CD14-positive monocyte (primary cell): ENCODE measurements around the gene GDF2. TPM values are rescaled to one million over a fixed set of nuclear protein-coding genes. Genes with fewer than 3 reads are reported as not detected.

ENCODE experiments used
- DNase-seq, 3 donors: peaks; one replicate each; pipeline ENCODE4 v3.0.0-alpha.2; 2011 to 2022
- H2AFZ ChIP-seq: 2 replicates; pipeline ENCODE4 v1.6.0; 2012; ENCODE audit warnings: mild to moderate bottlenecking, low read depth, low read length, inconsistent platforms; ENCODE audit not compliant: insufficient read depth, poor library complexity, severe bottlenecking
- H3K27ac ChIP-seq, 2 donors: 1 replicate in 1 of 2; 2 replicates in 1 of 2; pipeline ENCODE4 v1.5.1; 2012 to 2013; ENCODE audit warnings: low read length in 2 of 2, control low read depth in 1 of 2, inconsistent platforms in 1 of 2, low read depth in 1 of 2, mild to moderate bottlenecking in 1 of 2
- H3K27me3 ChIP-seq, 2 donors: one replicate each; pipeline versions ENCODE4 v1.6.0 to v1.6.1; 2011 to 2013; ENCODE audit warnings: low read length in 2 of 2; ENCODE audit not compliant: control insufficient read depth in 2 of 2, insufficient read depth in 2 of 2
- H3K36me3 ChIP-seq, 2 donors: replicated peaks in 1 of 2; 1 replicate in 1 of 2; 2 replicates in 1 of 2; pipeline versions ENCODE4 v1.5.1 to v1.6.1; 2012 to 2013; ENCODE audit warnings: low read length in 2 of 2, control low read depth in 1 of 2, inconsistent platforms in 1 of 2, mild to moderate bottlenecking in 1 of 2; ENCODE audit not compliant: insufficient read depth in 2 of 2, control insufficient read depth in 1 of 2
- H3K4me1 ChIP-seq, 2 donors: 1 replicate in 1 of 2; 2 replicates in 1 of 2; pipeline versions ENCODE4 v1.5.1 to v1.6.1; 2012 to 2013; ENCODE audit warnings: low read length in 2 of 2, control low read depth in 1 of 2, inconsistent platforms in 1 of 2, mild to moderate bottlenecking in 1 of 2, moderate library complexity in 1 of 2; ENCODE audit not compliant: insufficient read depth in 2 of 2, control insufficient read depth in 1 of 2
- H3K4me2 ChIP-seq: replicated peaks from 2 replicates; pipeline ENCODE3; 2012; ENCODE audit warnings: low read length, moderate library complexity, mild to moderate bottlenecking; ENCODE audit not compliant: poor library complexity, severe bottlenecking; ENCODE audit errors: extremely low read depth
- H3K4me3 ChIP-seq, 3 experiments: fragments of 200-600 bp in 1 of 3; sonication (generic) in 1 of 3; replicated peaks in 1 of 3; 1 replicate in 2 of 3; 2 replicates in 1 of 3; pipeline ENCODE4 v1.5.1; 2011 to 2013; ENCODE audit warnings: low read length in 3 of 3, mild to moderate bottlenecking in 3 of 3, control low read depth in 2 of 3, low read depth in 2 of 3, inconsistent platforms in 1 of 3, moderate library complexity in 1 of 3
- H3K79me2 ChIP-seq: 2 replicates; pipeline ENCODE4 v1.6.0; 2012; ENCODE audit warnings: mild to moderate bottlenecking, control low read depth, inconsistent platforms, low read length, moderate library complexity; ENCODE audit not compliant: insufficient read depth
- H3K9ac ChIP-seq: 2 replicates; pipeline ENCODE4 v1.6.0; 2017; ENCODE audit warnings: low read length, mild to moderate bottlenecking; ENCODE audit not compliant: insufficient read depth, poor library complexity, severe bottlenecking
- H3K9me3 ChIP-seq, 2 donors: replicated peaks in 1 of 2; 1 replicate in 1 of 2; 2 replicates in 1 of 2; pipeline versions ENCODE4 v1.5.1 to v1.6.1; 2012 to 2013; ENCODE audit warnings: low read length in 2 of 2, control low read depth in 1 of 2; ENCODE audit not compliant: control insufficient read depth in 1 of 2, insufficient read depth in 1 of 2
- H4K20me1 ChIP-seq: 2 replicates; pipeline ENCODE4 v1.6.0; 2012; ENCODE audit warnings: mild to moderate bottlenecking, low read length, control low read depth, moderate library complexity; ENCODE audit not compliant: insufficient read depth
- H3K27ac Mint-ChIP-seq, 7 donors: one replicate each; pipeline ENCODE4 v1.8.0; 2020; ENCODE audit warnings: mild to moderate bottlenecking in 7 of 7, mixed read lengths in 7 of 7, moderate library complexity in 6 of 7, inconsistent platforms in 2 of 7
- H3K27me3 Mint-ChIP-seq, 3 donors: one replicate each; pipeline ENCODE4 v1.8.0; 2021 to 2022; ENCODE audit warnings: low read depth in 3 of 3, mild to moderate bottlenecking in 3 of 3, mixed read lengths in 3 of 3, moderate library complexity in 3 of 3, inconsistent platforms in 1 of 3
- H3K36me3 Mint-ChIP-seq, 2 donors: one replicate each; pipeline ENCODE4 v1.8.0; 2020; ENCODE audit warnings: mixed read lengths in 2 of 2, inconsistent platforms in 1 of 2, mild to moderate bottlenecking in 1 of 2
- H3K4me1 Mint-ChIP-seq: one replicate; pipeline ENCODE4 v1.8.0; 2020; ENCODE audit warnings: mild to moderate bottlenecking, mixed read lengths
- H3K4me3 Mint-ChIP-seq, 2 donors: one replicate each; pipeline ENCODE4 v1.8.0; 2020; ENCODE audit warnings: mild to moderate bottlenecking in 2 of 2, mixed read lengths in 2 of 2, moderate library complexity in 1 of 2
- H3K9me3 Mint-ChIP-seq, 7 donors: one replicate each; pipeline ENCODE4 v1.8.0; 2020 to 2022; ENCODE audit warnings: mixed read lengths in 7 of 7, mild to moderate bottlenecking in 6 of 7, moderate library complexity in 6 of 7, inconsistent platforms in 2 of 7
- CTCF ChIP-seq: fragments of 200-600 bp; IDR thresholded peaks from one replicate; pipeline ENCODE4 v1.8.0; 2022; ENCODE audit warnings: antibody characterized with exemption, mild to moderate bottlenecking
- WGBS: methylation state at CpG from one replicate; pipeline ENCODE4 v1.1.5; 2013; ENCODE audit warnings: missing lambda C conversion rate; ENCODE audit not compliant: insufficient coverage; 5-methylcytosine and 5-hydroxymethylcytosine counted together
- intact Hi-C, 2 donors: fragments of 100-400 bp; cut with micrococcal nuclease; formaldehyde crosslinking; loops; one replicate each; pipeline versions ENCODE4 v1.15.0 to v1.15.1; 2023
- polyA plus RNA-seq, 3 donors: library from polyadenylated mRNA; depleted of rRNA in 1 of 3; unstranded in 2 of 3; stranded (reverse) in 1 of 3; fragments of 300-500 nt in 2 of 3; fragments of >200 nt in 1 of 3; fragmentation: Illumina TruSeq in 2 of 3; gene quantifications; 1 replicate in 2 of 3; 2 replicates in 1 of 3; pipeline ENCODE4 v1.2.3, GENCODE V29; 2012 to 2021

Gene GDF2
- polyA plus RNA-seq, 3 donors, result not detected

GRCh38 chr10:47374611-47375536, 52.6 kb downstream of the GDF2 start:
- intact Hi-C loops, result no loop called here
- H3K4me2 ChIP-seq, result no peak overlapping the region
- no peak overlapping the region for H3K9ac ChIP-seq
- TF ChIP-seq CTCF, result no peak
- H3K79me2 ChIP-seq, result no peaks in the 10 kb centered on the region
- Mint-ChIP-seq H3K9me3 (no peaks in the 10 kb centered on the region), H3K36me3 (no peaks in the 10 kb centered on the region), H3K4me3 (no peak overlapping the region), H3K27ac (no peak overlapping the region), H3K4me1 (peaks cover 6% of the 10 kb centered on the region), H3K27me3 (peaks cover 20 to 26% (median 21%) of the 10 kb centered on the region in 3 donors)
- DNase-seq, result no peak
- H3K27ac ChIP-seq, result no peak overlapping the region
- H2AFZ ChIP-seq, result no peak overlapping the region
- no peaks in the 10 kb centered on the region for H3K36me3 ChIP-seq
- H3K4me1 ChIP-seq, result no peaks in the 10 kb centered on the region
- peaks cover 6 to 14% of the 10 kb centered on the region in 2 donors for H3K27me3 ChIP-seq
- 89% methylated on average over 5 of the region's 12 CpGs for WGBS
- H3K4me3 ChIP-seq, result no peak overlapping the region
- no peaks in the 10 kb centered on the region for H4K20me1 ChIP-seq
- no peaks in the 10 kb centered on the region for H3K9me3 ChIP-seq

- WGBS, result 86% methylated on average over 7 of the region's 10 CpGs
- no peak overlapping the region for H3K4me3 ChIP-seq
- Mint-ChIP-seq H3K27ac (no peak overlapping the region), H3K27me3 (peaks cover 26 to 39% (median 31%) of the 10 kb centered on the region in 3 donors), H3K36me3 (no peaks in the 10 kb centered on the region), H3K4me3 (no peak overlapping the region), H3K9me3 (no peaks in the 10 kb centered on the region), H3K4me1 (peaks cover 6% of the 10 kb centered on the region)
- TF ChIP-seq CTCF, result no peak
- H3K36me3 ChIP-seq, result no peaks in the 10 kb centered on the region
- no peaks in the 10 kb centered on the region for H3K9me3 ChIP-seq
- no peak overlapping the region for H3K4me2 ChIP-seq
- DNase-seq, result no peak
- H3K4me1 ChIP-seq, result no peaks in the 10 kb centered on the region
- H3K79me2 ChIP-seq, result no peaks in the 10 kb centered on the region
- H3K27me3 ChIP-seq, result peaks cover 6 to 14% of the 10 kb centered on the region in 2 donors
- no peak overlapping the region for H3K27ac ChIP-seq
- intact Hi-C loops, result no loop called here
- no peak overlapping the region for H3K9ac ChIP-seq
- H4K20me1 ChIP-seq, result no peaks in the 10 kb centered on the region
- no peak overlapping the region for H2AFZ ChIP-seq
These were observed 54.4 kb downstream of the GDF2 start for GRCh38 chr10:47376522-47377220.

Other genes starting within 250 kb of the GDF2 start
- gene GDF10, start 22.3 kb upstream of the GDF2 start, polyA plus RNA-seq, result not detected
- gene RBP3, start 25.9 kb downstream of the GDF2 start, polyA plus RNA-seq, result not detected
- gene ZNF488, start 61.8 kb downstream of the GDF2 start, polyA plus RNA-seq, result not detected
- gene ANXA8, start 161.7 kb downstream of the GDF2 start, polyA plus RNA-seq, result 1 to 10 TPM in 1 of 3 donors, under 1 TPM in 2; 0.52 to 2.9 (median 0.97) TPM
- gene FAM25G, start 169.2 kb downstream of the GDF2 start, polyA plus RNA-seq, result not detected
- 10 to 100 TPM in 1 of 3 donors, under 1 TPM in 1, not detected in 1; 0.24 to 11.2 TPM for gene AGAP9, start 201.2 kb downstream of the GDF2 start, polyA plus RNA-seq